ENCODE measurements around the gene TBC1D7. TPM values are rescaled to one million over a fixed set of nuclear protein-coding genes. Genes with fewer than 3 reads are reported as not detected.

The TBC1D7 gene
- total RNA-seq, 1 experiment from 2014 or later, result 44.9 TPM

DNA sequence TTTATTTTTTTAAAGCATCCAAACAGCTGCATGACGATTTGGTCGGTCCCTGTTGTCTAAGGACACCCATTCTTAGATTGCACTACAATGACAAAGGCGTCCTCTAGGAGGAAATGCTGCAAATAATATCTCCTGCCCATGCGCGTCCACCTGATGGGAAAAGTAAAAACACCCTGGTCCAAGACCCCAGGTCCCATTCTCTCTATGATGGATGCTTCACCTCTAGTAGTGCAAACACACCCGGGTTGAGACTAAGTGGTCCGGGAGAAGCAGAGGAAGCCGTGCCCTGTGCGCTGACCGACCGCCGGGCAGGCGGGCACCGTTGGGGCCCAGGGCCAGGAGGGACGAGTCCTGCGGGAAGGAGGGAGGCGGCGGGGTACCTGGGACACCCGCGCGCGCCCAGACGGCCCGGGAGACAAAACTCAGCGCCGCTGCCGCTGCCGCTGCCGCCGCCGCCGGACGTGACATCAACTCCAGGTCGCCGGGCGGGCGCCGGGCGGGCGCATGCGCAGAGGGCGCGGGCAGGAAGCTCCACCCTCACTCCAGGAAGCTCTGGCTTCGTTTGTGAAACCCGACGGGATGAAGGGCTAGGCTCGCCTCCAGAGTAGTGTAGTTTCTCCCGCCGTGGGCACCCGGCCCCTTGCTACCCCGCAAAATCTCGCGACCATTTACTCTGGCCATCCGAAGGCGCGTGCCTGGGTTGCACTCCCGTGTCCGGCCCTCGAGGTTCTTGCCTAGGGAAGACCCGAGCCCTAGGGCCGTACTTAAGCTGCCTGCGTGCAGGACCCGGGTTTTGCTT lies at the start of gene TBC1D7 (continued):
- TF ChIP-seq JUN (CRISPR knock-in tag; IDR thresholded peaks at IDR 0.05) (no peak), CREM (CRISPR knock-in tag; IDR thresholded peaks at IDR 0.05) (peak; percentile 91), ZNF263 (CRISPR knock-in tag; IDR thresholded peaks at IDR 0.05; ENCODE audit: low read depth) (peak; percentile 54; the same call in 1 of the 2 replicates), IRF2 (CRISPR knock-in tag; IDR thresholded peaks at IDR 0.05; ENCODE audit: borderline replicate concordance, low read depth) (no peak), ATF1 (CRISPR knock-in tag; IDR thresholded peaks at IDR 0.05) (no peak), FOXK1 (CRISPR knock-in tag; IDR thresholded peaks at IDR 0.05) (peak; percentile 56; the same call in 1 of the 2 replicates), TP53 (CRISPR knock-in tag; IDR thresholded peaks at IDR 0.05) (no peak), ZNF671 (CRISPR knock-in tag; IDR thresholded peaks at IDR 0.05) (no peak), GRHL2 (CRISPR knock-in tag; IDR thresholded peaks at IDR 0.05; ENCODE audit: insufficient replicate concordance, severe bottlenecking) (no peak), ETV6 (CRISPR knock-in tag; IDR thresholded peaks at IDR 0.05) (peak; percentile 41; the same call in 1 of the 2 replicates), SMAD3 (CRISPR knock-in tag; IDR thresholded peaks at IDR 0.05; ENCODE audit: borderline replicate concordance) (no peak), ZNF232 (CRISPR knock-in tag; IDR thresholded peaks at IDR 0.05) (no peak), NR1H2 (CRISPR knock-in tag; IDR thresholded peaks at IDR 0.05) (0 out of 2 replicates have a peak, but pooled peaks have one; percentile 48), JAZF1 (CRISPR knock-in tag; IDR thresholded peaks at IDR 0.05) (no peak)
- TF ChIP-seq, protein P1, sequence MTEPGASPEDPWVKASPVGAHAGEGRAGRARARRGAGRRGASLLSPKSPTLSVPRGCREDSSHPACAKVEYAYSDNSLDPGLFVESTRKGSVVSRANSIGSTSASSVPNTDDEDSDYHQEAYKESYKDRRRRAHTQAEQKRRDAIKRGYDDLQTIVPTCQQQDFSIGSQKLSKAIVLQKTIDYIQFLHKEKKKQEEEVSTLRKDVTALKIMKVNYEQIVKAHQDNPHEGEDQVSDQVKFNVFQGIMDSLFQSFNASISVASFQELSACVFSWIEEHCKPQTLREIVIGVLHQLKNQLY (CRISPR knock-in tag; IDR thresholded peaks at IDR 0.05), result no peak
- TF ChIP-seq, protein P2, sequence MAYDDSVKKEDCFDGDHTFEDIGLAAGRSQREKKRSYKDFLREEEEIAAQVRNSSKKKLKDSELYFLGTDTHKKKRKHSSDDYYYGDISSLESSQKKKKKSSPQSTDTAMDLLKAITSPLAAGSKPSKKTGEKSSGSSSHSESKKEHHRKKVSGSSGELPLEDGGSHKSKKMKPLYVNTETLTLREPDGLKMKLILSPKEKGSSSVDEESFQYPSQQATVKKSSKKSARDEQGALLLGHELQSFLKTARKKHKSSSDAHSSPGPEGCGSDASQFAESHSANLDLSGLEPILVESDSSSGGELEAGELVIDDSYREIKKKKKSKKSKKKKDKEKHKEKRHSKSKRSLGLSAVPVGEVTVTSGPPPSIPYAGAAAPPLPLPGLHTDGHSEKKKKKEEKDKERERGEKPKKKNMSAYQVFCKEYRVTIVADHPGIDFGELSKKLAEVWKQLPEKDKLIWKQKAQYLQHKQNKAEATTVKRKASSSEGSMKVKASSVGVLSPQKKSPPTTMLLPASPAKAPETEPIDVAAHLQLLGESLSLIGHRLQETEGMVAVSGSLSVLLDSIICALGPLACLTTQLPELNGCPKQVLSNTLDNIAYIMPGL (CRISPR knock-in tag; IDR thresholded peaks at IDR 0.05), result peak; percentile 41; the same call in 1 of the 2 replicates
- TF ChIP-seq, protein P3, sequence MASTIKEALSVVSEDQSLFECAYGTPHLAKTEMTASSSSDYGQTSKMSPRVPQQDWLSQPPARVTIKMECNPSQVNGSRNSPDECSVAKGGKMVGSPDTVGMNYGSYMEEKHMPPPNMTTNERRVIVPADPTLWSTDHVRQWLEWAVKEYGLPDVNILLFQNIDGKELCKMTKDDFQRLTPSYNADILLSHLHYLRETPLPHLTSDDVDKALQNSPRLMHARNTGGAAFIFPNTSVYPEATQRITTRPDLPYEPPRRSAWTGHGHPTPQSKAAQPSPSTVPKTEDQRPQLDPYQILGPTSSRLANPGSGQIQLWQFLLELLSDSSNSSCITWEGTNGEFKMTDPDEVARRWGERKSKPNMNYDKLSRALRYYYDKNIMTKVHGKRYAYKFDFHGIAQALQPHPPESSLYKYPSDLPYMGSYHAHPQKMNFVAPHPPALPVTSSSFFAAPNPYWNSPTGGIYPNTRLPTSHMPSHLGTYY (CRISPR knock-in tag; IDR thresholded peaks at IDR 0.05), result no peak

DNA sequence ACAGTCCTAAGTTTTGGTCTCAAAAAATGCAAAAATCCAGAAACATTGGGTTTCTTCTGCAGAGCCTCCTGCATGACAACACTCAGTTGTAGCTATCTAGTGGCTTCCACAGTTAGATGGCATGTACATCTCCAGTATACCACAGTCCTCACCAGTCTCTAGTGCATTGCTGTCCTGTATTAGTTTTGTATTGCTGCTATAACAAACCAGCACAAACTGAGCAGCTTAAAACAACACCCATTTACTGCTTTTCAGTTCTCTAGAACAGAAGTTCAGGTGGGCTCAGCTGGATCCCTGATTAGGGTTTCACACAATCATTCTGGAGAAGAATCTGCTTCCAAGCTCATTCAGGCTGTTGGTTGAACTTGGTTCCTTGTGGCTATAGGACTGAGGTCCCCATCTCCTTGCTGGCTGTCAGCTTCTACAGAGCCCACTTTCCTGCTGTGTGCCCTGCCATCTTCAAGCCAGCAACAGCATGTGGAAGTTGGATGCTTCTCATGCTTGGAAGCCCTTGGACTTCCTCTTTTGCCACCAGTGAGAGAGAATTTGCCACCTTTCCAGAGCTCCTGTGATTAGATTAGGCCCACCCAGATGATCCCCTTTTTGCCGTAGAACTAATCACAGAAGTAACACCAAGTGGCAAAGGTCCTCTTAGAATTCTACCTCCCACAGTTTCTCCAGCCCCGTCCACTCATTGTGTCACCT lies 48.9 kb upstream of the TBC1D7 start:
- no peak for TF ChIP-seq ZNF232 (CRISPR knock-in tag; IDR thresholded peaks at IDR 0.05)
- no peak for TF ChIP-seq RORB (CRISPR knock-in tag; IDR thresholded peaks at IDR 0.05)
- H3K4me1 Mint-ChIP-seq, result peaks cover 40% of the 10 kb centered on the region
- H3K27me3 Mint-ChIP-seq (ENCODE audit: low read depth), result no peaks in the 10 kb centered on the region
- no peak for ATAC-seq
- no peak for DNase-seq (ENCODE audit: low spot score)
- H3K4me3 Mint-ChIP-seq, result no peak overlapping the region
- H3K9me3 Mint-ChIP-seq, result peaks cover 6% of the 10 kb centered on the region; the same call in 1 of the 2 replicates
- H3K27ac Mint-ChIP-seq, result no peak overlapping the region
- POLR2A ChIA-PET, result no interaction called here
- CTCF ChIA-PET, result no interaction called here
- no peaks in the 10 kb centered on the region for H3K36me3 Mint-ChIP-seq

DNA sequence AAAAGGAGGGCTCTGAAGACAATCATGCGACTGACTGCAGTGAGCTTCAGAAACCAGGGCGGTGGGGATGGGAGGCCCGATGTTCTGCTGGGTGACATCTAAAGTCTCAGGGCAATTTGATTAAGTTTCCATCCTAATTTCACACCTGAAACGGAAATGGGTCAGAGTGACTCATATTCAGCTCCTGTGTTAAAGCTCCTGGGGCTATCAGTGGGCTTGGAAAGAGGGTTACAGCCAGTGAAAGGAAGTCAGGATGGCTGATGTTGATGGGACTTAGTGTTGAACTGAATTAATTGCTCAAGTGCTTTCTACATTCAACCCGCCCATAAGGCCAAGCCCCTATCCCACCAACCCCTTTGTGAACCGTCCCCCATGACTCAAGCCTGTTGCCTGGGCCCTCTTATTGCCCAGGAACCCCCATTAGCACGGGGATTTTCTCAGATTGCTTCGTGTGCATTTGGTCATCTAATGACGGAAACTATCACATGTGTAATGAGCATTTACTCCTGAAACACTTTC lies 47.1 kb upstream of the TBC1D7 start:
- ChIA-PET CTCF (no interaction called here), POLR2A (no interaction called here)
- no peak for ATAC-seq
- peaks cover 6% of the 10 kb centered on the region; the same call in 1 of the 2 replicates for H3K9me3 Mint-ChIP-seq
- H3K27me3 Mint-ChIP-seq (ENCODE audit: low read depth), result no peaks in the 10 kb centered on the region
- H3K27ac Mint-ChIP-seq, result no peak overlapping the region
- H3K4me3 Mint-ChIP-seq, result no peak overlapping the region
- H3K36me3 Mint-ChIP-seq, result no peaks in the 10 kb centered on the region
- DNase-seq (ENCODE audit: low spot score), result no peak
- peaks cover 27% of the 10 kb centered on the region for H3K4me1 Mint-ChIP-seq
- TF ChIP-seq GRHL2 (CRISPR knock-in tag; IDR thresholded peaks at IDR 0.05; ENCODE audit: insufficient replicate concordance, severe bottlenecking), result no peak
- no peak for TF ChIP-seq SMAD3 (CRISPR knock-in tag; IDR thresholded peaks at IDR 0.05; ENCODE audit: borderline replicate concordance)
- TF ChIP-seq CBFB (CRISPR knock-in tag; IDR thresholded peaks at IDR 0.05; ENCODE audit: low read depth), result no peak
- no peak for TF ChIP-seq HMGA2 (CRISPR knock-in tag; IDR thresholded peaks at IDR 0.05)
- TF ChIP-seq IRF2 (CRISPR knock-in tag; IDR thresholded peaks at IDR 0.05; ENCODE audit: borderline replicate concordance, low read depth), result no peak
- TF ChIP-seq KAT7 (CRISPR knock-in tag; IDR thresholded peaks at IDR 0.05; ENCODE audit: borderline replicate concordance), result no peak
- TF ChIP-seq PRRX2 (CRISPR knock-in tag; IDR thresholded peaks at IDR 0.05), result no peak
- no peak for TF ChIP-seq FOXJ3 (CRISPR knock-in tag; IDR thresholded peaks at IDR 0.05; ENCODE audit: borderline replicate concordance)
- TF ChIP-seq, protein P4, sequence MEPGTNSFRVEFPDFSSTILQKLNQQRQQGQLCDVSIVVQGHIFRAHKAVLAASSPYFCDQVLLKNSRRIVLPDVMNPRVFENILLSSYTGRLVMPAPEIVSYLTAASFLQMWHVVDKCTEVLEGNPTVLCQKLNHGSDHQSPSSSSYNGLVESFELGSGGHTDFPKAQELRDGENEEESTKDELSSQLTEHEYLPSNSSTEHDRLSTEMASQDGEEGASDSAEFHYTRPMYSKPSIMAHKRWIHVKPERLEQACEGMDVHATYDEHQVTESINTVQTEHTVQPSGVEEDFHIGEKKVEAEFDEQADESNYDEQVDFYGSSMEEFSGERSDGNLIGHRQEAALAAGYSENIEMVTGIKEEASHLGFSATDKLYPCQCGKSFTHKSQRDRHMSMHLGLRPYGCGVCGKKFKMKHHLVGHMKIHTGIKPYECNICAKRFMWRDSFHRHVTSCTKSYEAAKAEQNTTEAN (CRISPR knock-in tag; IDR thresholded peaks at IDR 0.05), result no peak
- TF ChIP-seq NR3C1 (CRISPR knock-in tag; conservative IDR thresholded peaks at IDR 0.05; ENCODE audit: low read depth), result no peak
- TF ChIP-seq ZNF671 (CRISPR knock-in tag; IDR thresholded peaks at IDR 0.05), result no peak

All from WTC11 (cell line).